HG03354 (cell line): Measurements from ENCODE around the gene DAB2IP.

Source experiments
- ATAC-seq: cut with Tn5 transposase; IDR thresholded peaks from one replicate; pipeline ENCODE4 v1.9.1; 2021; ENCODE audit warnings: mild to moderate bottlenecking; ENCODE audit not compliant: unreplicated experiment, poor library complexity, severe bottlenecking

Gene DAB2IP

DNA sequence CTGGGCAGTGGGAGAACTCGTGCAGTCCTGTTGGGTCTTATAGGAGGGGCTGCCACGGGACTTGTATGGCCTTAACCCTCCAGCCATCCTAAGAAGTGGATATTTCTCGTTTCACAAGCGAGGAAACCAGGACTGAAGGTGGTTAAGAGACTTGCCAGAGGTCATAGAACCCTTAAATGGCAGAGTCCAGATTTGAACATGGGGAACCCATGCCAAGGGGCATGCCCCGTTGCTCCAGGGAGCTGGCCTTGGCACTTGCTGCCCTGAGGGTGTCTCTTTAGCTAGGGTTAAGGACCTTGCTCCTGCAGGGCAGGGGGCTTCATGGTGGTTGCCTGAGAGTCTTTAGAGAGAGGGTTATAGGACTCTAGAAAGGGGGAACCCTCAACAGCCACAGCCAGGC is 63.4 kb downstream of the DAB2IP start:
- no peak for ATAC-seq

DNA sequence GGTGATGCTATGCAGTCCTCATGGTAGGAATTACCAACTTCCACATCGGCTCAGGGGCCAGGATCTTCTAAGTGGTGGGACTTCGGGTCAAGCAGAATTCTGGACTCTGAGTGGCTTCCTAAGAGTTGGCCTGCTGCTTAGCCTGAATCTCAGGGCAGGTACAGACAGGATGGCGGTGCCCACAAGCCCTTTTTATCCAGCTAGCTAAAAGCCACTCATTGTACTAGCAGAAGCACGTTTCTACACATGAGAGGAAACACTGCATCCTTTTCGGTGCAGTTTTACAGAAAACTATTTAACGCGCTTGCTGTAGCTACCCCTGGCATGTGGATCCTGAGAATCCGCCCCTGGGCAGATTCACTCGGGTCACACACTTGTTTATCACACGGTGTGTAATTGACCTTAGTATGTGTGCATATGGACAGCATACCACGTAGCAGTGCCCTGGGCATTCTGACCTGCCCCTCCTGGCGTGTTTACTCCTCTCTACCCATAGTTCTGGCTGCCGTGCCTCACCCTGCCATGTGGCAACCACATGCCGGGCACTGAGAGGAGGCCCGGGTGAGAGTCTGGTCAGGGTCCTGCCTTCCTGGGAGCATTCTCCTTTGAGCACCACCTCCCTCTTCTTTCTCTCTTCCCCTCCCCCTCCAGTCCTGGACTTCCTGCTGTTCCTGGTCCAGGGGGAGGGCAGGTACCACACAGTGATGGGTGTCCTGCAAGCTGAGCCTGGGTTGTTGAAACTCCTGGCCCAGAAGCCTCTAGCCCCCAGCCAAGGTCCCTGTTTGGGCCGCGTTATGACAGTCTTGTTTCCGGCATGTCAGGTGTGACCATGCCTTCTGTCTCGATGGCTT is 65.9 kb downstream of the DAB2IP start:
- ATAC-seq = no peak

DNA sequence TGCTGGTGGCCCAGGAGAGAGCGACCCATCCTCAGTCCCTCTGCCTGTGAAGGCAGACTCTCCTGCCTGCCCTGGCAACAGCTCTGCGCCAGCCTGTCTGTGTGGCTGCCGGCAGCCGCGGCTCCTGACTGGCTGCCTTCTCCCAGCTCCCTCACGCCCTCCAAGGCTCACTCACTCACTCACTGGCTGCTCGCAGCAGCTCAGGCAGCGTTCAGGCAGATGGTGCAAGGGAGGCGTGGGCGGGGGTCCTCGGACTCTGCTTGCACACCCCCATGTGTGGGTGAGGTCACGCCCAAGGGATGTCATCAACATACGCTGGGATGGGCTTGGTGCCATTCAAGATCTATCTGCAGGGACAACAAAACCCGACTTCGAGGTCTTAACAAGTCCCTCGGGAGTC is 66.7 kb downstream of the DAB2IP start:
- no peak for ATAC-seq

DNA sequence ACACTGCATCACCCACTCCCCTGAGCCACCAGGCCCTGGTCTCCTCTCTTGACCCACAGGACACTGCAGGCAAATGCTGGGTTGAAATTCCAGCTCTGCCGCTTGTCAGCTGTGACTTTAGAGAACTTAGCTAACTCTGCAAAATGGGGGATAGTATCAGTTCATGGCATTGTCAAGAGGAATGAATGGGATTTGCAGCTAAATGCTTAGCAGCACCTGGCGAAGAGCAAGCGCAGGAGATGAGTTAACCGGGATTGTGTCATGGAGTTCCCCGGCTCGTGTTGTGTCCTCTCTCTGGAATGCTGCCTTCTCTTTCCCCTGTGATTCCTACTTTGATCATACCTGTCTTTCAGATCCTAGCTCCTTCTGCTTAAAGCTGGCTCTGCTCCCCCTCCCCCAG is 67.1 kb downstream of the DAB2IP start:
- ATAC-seq = no peak

DNA sequence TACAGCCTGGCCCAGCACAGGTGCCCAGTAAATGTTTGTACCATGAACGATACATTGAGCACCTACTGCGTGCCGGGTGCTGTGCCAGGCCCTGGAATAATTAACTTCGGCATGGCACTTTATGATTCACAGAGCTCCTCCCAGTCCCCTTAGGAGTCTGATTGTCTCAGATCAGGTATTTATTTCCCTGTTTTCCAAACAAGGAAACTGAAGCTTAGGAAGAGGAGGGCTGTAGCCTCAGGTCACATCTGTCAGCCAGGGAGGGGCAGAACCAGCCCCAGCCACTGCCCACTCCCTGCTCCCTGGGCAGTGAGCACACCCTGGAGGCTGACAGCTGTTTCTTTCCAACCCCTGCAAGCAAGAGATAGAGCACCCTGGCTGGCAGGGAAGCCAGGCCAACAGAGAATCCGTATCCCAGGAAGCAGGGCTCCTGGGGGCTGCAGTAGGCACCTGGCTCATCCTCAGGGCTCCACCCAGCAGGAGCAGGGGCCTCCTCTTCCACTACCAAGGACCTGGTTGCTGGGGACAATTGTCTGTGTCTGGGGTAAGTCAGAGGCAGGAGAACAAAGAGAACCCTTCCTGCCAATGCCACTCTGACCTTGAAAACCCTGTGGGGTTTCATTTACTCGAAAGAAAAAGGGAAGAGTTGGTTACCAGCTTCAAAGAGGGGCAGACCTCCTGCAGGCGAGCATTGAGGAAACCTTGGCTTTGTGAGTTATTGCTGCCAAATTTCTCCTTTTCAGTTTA is 69.0 kb downstream of the DAB2IP start:
- ATAC-seq = no peak

DNA sequence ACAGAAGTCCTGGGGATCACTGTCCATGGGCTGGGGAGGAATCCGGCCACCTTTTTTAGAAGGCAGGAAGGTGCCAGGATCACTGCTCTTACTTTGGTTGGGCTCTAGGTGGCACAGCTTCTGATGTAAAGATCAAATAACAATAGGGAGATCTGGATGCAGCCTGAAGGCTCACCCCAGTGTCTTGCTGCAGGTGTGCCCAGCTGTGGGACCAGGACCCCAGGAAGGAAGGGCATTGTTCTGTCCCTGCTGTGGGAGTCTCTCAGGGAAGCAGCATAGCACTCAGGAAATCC is 69.6 kb downstream of the DAB2IP start:
- ATAC-seq = no peak

DNA sequence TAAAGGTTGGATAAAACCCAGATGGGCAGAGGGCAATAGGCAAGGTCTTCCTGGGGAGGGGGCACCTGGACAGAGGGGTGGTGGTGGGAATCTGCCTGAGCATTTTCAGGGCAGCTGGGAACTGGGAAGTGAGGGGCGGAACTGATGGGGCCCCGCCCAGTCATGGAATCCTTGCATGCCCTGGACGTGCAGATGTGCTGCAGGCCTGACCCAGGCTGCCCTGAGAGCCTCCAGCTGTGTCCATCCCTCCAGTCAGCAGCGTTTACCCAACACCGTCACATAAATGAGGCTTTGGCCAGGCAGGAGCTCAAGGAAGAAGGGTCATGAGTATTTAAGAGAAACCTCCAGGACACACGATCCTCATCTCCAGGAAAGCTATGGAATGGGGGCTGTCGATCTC is 70.3 kb downstream of the DAB2IP start:
- no peak for ATAC-seq

DNA sequence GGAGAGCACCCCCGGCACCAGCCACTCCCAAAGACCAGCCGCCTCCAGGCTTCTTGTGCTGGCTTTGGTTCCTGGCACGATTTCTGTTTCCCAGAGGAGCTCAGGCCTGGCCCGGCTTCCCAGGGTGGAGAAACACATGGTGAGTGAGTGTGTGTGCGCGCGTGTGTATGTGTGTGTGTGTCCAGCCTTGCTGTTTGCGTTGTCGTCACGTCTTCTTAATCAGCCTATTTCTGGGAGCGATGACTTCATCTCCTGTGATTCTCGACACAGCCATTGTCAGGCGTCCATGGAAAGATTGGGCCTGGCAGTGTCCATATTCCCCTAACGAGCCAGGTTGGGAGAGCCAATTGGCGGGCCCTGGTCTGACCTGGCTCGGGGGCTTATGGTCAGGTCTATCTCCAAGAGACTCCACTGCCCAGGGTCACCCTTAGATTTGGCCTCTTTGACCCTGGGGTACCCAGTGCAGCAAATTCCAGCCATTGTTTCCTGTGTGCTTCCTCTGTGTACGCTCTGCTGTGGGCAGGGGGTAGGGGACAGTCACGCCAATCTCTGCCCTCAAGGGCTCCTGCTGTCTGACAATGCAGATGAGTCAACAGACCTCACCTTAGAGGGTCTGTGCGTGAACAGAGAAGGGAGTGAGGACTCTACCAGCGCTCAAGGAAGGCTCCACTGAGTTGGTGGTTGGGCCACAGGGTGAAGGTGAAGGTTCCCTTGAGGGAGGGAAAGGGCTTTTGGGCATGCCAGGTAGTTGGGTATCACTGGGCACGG is 73.8 kb downstream of the DAB2IP start:
- ATAC-seq = no peak

DNA sequence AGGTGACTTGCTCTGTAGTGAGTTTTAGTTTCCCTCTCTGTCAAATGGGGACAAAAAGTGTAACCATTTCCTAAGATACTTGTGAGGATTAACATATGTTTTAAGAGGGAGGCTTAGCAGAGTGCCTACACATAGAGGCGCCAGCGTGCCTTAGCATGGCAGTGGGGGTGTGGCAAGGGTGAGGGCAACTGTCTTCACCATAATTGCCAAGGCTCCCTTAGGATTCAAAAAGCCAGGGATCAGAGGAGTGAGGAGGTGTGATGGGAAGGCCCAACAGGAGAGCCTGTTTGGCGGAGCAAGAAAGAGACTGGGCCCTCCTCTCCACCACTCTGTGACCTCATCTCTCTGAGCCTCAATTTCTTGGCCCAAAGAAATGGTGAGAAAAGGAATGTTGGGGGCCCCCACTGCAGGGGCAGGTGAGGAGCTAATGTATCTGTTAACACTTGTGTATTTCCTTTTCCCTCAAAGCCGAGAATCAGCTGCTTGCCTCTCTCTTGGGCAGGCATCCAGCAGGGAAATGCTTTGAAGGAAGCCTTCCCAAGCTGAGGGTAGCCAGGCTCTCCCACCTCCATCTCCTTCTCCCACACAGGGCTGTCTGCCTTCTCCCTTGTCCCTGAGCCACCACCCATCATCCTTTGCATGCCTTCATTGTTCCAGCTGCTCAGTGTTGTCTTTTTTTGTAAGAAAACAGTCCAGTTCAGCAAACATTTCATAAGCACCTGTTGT is 76.0 kb downstream of the DAB2IP start:
- ATAC-seq = no peak

DNA sequence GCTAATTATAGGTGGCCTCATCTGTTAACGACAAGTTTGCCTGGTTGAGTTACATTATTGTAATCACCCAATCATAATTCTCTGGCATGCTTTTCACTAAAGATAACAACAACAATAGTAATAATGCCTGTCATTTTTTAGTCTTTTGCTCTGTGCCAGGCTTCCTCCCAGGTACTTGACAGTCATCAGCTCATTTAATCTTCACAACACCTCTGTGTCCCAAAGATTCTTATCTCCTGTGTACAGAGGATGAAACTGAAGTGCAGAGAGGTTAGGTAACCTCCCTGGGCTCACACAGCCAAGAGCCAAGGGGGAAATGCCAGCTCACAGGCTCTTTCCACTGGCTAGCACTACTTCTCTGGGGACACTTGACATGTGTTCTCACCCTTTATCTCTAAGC is 77.5 kb downstream of the DAB2IP start:
- no peak for ATAC-seq

DNA sequence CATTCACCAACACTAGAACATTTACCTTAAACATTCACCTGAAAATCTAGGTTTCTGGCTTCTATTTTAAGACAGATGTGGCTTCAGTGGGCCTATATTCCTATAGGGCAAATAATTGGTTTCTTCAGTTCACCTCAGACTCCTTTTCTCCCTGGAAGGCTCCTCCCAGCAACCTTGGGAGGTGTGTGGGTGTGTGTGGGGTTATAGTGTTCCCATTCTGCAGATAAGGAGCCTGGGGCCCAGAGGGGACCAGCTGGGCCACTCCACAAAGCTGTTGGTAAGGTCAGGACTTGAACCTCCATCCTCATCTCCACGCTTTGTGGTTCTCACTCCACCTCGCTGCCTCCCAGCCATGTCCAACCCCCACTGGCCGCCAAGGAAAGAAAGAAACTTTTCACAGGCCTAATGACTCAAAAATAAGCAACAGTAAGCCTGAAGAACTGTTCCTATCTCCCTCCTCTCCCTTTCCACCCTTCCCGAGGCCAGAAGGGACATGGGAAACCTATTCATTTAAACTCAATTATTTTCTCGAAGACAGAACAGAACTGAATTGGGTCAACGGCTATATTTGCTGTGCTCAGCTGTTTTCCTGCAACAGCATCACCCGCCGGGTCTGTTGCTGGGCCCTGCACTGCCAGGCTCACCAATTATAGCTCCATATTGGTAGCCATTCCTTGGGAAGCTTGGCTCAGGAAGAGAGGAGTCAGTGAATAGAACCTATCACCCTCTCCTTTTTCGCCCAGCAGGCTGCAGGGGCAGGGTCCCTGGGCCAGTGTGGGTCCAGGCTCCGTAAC is 78.5 kb downstream of the DAB2IP start:
- ATAC-seq = no peak

DNA sequence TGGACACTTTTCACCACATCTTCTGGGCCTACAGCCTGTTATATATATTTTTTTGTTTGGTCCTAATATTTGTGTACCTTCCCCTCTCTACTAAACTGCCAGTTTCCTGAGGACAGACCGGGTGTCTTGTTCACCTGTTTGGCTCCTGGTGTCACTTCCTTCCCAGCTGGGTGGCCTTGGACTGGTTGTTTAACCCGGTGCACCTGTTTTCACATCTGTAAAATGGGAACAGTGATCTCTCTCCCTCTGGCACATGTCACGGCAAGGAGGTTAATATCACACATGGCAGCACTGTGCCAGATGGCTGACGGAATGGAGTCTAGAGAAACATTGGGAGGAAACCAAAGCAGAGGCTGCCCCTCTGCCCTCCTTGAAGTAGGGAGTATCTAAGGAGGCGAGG is 79.7 kb downstream of the DAB2IP start:
- no peak for ATAC-seq

DNA sequence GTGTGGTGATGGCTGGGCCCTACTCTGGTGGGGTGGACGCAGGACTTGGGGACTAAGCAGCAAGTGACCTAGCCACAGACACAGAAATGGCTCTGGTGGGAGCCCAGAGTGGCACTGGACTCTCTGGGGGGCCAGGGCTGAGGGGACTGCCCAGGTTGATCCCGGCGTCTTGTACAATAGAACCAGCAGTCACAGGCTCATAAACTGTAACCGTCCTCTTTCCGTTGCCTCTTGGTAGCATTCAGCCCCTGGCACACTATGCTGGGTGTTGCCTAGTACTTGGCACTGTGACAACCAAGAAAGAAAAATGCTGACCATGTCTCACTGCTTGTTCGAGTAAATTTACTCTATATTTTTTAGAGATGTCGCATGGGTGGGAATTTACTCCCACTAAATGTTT is 80.5 kb downstream of the DAB2IP start:
- no peak for ATAC-seq

DNA sequence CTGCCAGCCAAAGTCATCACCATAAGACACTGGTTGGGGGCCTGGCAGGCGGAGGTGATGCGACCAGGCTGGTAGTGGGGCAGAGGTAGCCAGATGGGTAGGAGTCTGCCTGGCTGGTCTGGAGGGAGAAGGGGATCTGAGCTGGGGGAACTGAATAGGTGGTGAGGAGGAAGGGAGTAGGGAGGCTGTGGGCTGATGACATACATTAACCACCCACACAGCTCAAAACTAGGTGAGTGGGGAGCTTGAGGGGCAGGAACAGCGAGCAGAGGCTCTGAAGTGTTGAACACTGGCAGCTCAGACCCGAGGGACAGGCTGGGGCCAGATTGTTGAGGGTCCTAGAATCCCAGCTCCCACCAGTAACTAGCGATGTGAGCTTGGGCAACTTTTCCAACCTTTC is 81.0 kb downstream of the DAB2IP start:
- no peak for ATAC-seq

DNA sequence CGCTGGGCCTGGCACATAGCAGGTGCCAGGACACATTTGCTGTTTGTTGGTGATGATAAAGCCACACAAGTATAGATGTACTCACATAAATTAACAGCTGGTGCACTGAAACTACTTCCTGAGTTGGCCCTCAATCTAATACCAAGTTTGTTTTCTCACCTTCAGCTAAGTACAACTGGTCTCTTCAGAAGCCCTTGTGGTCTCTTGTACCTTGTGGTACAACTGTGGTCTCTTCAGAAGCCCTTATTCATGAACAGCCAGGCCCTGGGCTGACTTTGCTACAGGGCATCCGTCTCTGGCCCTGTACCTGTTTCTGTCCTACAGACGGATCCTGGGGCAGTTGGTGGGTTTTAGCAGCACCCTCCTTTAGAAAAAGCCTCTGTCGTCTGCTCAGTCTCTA is 81.5 kb downstream of the DAB2IP start:
- ATAC-seq = no peak

DNA sequence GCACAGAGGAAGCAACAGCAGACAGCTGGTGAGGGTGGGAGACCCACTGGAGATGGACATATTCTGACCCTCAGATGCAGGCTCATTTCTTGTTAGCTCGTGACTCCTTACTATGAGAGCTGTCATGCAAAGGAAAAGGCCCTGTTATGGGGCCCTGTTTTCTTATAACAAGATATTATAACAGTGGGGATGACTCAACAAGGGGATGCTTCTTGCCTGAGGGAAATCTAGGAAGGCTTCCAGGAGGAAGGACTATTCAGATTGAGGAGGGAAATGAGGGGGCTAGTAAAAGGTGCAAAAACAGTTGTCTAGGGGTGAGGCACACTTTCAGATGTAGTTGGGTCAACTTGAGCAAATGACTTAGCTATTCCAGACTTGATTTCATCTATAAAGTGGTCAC is 83.0 kb downstream of the DAB2IP start:
- ATAC-seq = no peak

DNA sequence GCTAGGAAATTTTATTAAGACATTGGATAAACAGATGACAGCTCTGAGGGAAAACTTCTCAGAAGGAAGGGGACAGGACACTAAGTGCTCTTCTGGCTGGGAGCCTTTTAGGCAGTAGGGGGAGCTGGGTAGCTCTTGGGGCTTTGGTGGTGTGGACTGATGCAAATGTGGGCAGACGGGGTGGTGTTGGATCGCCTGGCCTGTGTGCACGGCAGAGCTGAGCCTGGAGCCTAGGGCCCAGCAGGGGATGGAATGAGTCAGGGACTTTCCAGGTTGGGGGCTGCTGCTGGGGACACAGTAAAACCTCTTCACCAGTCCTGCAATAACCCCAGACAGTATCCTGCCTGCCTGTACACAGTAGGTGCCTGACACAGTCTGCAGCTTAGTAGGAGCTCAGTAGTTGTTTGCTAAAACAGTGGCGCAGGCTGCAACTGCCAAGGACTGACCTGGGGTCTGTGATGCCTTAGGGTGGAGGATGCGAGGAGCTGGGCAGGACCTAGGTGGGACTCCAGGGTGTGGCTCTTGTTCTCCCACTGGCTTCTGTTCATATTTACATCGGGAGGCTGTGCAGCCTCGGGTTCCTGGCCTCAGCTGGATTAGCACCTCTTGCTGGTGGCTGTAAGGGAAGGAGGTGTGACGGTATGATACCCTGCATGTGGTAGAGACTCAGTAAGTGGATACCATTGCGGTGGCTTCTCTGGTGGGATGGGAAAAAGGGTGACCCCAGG is 83.8 kb downstream of the DAB2IP start:
- ATAC-seq = peak; percentile 56

DNA sequence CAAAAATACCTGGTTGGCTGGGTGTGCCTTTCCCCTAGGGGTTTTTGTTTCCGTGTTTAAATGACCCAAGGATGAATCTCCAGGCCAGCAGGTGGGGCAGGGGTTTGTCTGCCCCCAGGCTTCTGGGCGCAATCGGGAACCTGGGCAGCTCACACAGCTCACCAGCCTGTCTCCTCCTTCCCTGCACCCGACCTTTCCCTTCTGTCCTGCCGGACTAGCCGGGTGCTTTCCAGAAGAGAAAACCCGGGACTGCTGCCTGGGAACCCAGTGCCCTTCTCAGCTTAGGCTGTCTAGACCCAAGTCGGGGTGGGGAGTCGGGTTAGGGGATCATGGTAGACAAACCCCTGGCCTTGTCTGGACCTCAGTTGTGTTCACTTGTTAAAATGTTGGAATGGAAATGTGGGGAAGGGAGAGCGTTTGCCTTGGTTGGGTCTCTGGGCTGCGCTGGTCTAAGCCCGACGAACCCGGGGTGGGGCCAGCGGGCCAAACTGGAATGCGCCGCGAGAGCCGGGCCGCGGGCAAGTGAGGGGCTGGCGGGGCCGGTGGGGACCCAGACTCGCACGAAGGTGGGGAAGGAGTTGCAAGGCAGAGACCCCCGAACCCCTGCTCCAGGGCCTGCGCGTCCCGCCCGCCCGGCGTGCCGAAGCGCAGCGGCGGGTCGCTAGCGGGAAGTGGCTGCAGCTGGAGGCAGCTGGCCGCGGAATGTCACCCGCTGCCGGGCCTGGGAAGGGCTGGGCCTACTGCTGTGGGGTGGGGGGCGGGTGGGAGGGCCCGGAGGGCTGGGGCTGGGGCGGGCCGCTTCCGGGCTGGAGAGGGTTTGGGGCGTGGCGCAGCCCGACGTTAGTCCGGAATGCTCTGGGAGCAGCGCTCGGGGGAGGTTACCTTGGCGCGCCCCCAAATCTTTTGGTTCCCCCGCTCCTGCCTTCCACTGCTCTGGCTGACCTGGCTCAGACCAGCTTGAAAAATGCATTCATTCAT is 84.6 kb downstream of the DAB2IP start:
- no peak for ATAC-seq
